Parietal lobe (tissue), 1 donor: Measurements from ENCODE around the gene GARIN3. TPM values are rescaled to one million over a fixed set of nuclear protein-coding genes. Genes with fewer than 3 reads are reported as not detected.

ENCODE experiments used
- total RNA-seq: library from RNA; depleted of rRNA; stranded (reverse); fragments of >200 nt; gene quantifications from one replicate; pipeline ENCODE4 v1.2.3, GENCODE V29; 2014

The GARIN3 gene
- not detected for total RNA-seq

DNA sequence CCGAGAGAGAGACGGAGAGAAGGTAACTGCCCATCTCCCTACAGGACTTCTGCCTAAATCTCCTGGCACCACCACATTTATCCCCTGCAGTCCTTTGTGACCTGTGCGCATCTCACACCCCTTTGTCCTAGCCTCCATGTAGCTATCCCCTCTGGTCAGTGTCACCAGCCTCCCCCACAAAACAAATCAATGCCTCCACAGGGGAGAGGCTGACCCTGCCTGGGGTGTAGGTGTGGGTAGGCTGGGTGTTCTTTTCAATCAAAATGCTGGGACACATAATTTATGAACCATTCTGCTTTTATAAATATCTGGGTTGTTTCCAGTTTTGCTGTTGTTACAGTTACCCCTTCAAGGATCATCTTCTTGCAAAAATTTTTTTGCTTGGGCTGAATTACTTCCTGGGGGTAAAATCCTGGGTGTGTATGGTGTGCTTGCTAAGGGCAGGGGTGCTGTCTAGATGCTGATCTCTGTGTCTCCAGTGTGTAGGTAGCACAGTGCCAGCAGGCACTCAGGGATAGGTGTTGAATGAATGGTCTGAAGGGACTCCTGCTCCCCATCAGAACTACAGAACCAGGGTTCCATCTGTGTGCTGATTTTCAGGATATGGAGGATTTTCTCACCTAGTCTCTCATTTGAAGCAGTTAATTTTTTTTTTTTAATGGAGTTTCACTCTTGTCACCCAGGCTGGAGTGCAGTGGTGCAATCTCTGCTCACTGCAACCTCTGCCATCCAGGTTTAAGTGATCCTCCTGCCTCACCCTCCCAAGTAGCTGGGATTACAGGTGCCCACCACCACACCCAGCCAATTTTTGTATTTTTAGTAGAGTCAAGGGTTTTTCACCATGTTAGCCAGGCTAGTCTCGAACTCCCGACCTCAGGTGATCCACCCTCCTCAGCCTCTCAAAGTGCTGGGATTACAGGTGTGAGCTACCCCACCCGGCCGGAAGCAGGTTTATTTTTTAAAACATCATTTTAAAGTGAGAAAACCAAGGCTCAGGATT is at the start of gene GARIN3:
Gene GARIN3 (minus strand): TSS at position 51 of the 1,000 bp plus-strand sequence. CDS start 96 bp downstream, outside the sequence.

DNA sequence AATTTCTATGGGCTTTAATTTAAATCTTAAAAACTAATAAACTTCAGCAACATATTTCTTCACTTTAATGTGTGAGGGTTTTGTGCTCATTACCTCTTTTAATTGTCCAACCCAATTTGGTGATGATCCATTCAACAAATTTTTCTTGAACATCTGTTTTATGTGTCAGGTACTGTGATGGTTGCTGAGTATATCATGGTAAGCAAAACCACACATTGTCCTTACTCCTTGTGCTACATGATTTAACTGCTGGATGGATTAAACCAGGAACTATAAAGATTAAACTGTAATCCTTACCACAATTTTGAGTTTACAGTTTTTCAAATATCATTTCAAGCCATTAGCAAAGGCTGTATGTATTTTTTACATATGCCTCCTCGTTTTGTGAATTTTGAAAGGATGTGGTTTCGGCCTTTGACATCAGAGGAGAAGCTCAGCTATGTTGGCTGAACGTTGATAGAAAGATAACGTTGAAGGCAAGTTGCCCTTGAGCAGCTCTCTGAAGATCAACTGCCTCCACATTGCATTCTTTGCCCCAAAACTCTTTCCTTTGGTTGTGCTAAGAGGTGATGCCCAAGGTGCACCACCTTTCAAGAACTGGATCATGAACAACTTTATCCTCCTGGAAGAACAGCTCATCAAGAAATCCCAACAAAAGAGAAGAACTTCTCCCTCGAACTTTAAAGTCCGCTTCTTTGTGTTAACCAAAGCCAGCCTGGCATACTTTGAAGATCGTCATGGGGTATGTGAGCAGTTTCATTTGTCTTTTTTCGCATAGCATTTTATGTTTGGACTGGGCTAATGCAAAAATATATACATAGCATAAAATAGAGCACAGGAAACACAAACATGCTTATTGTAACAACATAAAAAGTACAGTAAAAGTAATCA is 14.6 kb upstream of the GARIN3 start, which contains the start of gene ITK:
Gene ITK (plus strand): TSS at position 467 of the 891 bp plus-strand sequence. CDS start 138 bp downstream, at position 605.

DNA sequence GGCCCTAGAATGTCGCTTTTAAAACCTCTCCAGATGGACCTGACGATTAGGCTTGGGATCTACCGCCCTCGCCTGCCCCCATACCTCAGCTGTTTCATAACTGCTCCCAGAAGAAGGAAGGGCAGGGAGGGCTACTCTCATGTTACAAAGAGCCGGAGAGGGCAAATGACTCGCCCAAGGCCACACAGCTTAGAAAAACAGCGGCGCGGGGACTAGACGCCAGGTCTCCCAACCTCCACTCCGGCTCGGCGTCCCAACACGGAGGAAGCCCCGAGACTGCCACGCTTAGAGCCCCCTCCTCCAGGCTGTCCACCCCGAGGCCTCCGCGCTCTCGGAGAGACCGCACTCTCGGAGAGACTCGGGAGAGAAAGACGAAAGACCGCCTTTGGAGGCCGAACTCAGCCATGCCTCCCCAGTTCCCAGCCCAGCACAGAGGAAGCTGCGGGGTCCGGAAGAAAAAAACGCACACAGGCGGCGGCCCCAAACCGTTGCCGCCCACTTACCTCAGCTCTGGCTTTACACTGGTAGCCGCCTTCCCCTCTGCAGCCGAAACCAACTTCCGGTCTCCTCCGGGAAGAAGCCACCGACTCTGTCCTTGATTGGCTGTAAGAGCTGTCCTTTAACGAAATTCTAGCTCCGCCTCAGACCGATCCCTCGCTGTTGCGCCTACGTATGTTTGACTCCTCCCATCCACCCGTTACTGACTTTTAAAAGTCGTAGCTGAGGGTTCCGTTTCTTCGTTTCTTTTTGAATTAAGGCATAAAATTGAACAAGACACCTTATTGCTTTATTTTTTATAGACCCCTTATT is 23.5 kb downstream of the GARIN3 start, which contains the start of gene MED7:
Gene MED7 (minus strand): TSS at position 549 of the 810 bp plus-strand sequence. CDS start 3,434 bp downstream, outside the sequence.

Other genes starting within 250 kb of the GARIN3 start
- gene TIMD4, start 203.0 kb downstream of the GARIN3 start, total RNA-seq: not detected
- gene HAVCR1, start 107.1 kb downstream of the GARIN3 start, total RNA-seq: 0.94 TPM
- gene HAVCR2, start 57.2 kb downstream of the GARIN3 start, total RNA-seq: 5.0 TPM
- 32.2 TPM for gene MED7, start 23.4 kb downstream of the GARIN3 start, total RNA-seq
- not detected for gene ITK, start 14.6 kb upstream of the GARIN3 start, total RNA-seq
- 186 TPM for gene CYFIP2, start 99.9 kb upstream of the GARIN3 start, total RNA-seq